Stimulated activated effector memory CD8-positive, alpha-beta T cell treated with anti-CD3 and anti-CD28 coated beads, Interleukin-12 subunit alpha, Interleukin-12 subunit beta, amount 100 ng/mL, for 72 hours (primary cell): ENCODE measurements around the gene DYNC2I2.

Source experiments
- ATAC-seq: fragments of 150-1000 bp; cut with Tn5 transposase; 2 replicates; pipeline ENCODE4 v1.10.0; 2021
- DNase-seq, 2 donors: peaks; one replicate each; pipeline ENCODE4 v3.0.0; 2021 to 2022; ENCODE audit warnings: low spot score in 2 of 2
- H3K27ac Mint-ChIP-seq: one replicate; pipeline ENCODE4 v1.8.0; 2022; ENCODE audit warnings: mild to moderate bottlenecking, mixed read lengths
- H3K36me3 Mint-ChIP-seq: one replicate; pipeline ENCODE4 v1.8.0; 2022; ENCODE audit warnings: mild to moderate bottlenecking, mixed read lengths
- H3K4me1 Mint-ChIP-seq: one replicate; pipeline ENCODE4 v1.8.0; 2022; ENCODE audit warnings: mixed read lengths
- H3K4me3 Mint-ChIP-seq: one replicate; pipeline ENCODE4 v1.8.0; 2022; ENCODE audit warnings: mild to moderate bottlenecking, mixed read lengths
- H3K9me3 Mint-ChIP-seq: one replicate; pipeline ENCODE4 v1.8.0; 2022; ENCODE audit warnings: mixed read lengths

DYNC2I2 gene

GRCh38 chr9:128633601-128634000 lies 23.0 kb downstream of the DYNC2I2 start:
- DNase-seq = no peak
- no peak overlapping the region for H3K4me3 Mint-ChIP-seq
- ATAC-seq = no peak
- peak overlapping the region; percentile 71 for H3K27ac Mint-ChIP-seq
- H3K9me3 Mint-ChIP-seq = no peaks in the 10 kb centered on the region
- H3K4me1 Mint-ChIP-seq = peaks cover 12% of the 10 kb centered on the region
- peaks cover 68% of the 10 kb centered on the region for H3K36me3 Mint-ChIP-seq

- peaks cover 12% of the 10 kb centered on the region for H3K4me1 Mint-ChIP-seq
- H3K4me3 Mint-ChIP-seq = no peak overlapping the region
- H3K36me3 Mint-ChIP-seq = peaks cover 73% of the 10 kb centered on the region
- DNase-seq = no peak
- ATAC-seq = no peak
- H3K27ac Mint-ChIP-seq = peak overlapping the region; percentile 71
- no peaks in the 10 kb centered on the region for H3K9me3 Mint-ChIP-seq
Measured at GRCh38 chr9:128633057-128633456, 23.6 kb downstream of the DYNC2I2 start.

- Mint-ChIP-seq H3K36me3 (peaks cover 79% of the 10 kb centered on the region), H3K4me3 (no peak overlapping the region), H3K27ac (no peak overlapping the region), H3K4me1 (peaks cover 12% of the 10 kb centered on the region), H3K9me3 (no peaks in the 10 kb centered on the region)
- DNase-seq (no peak), ATAC-seq (no peak)
Measured at GRCh38 chr9:128632486-128632885, 24.2 kb downstream of the DYNC2I2 start.

- Mint-ChIP-seq H3K9me3 (no peaks in the 10 kb centered on the region), H3K27ac (no peak overlapping the region), H3K36me3 (peaks cover 83% of the 10 kb centered on the region), H3K4me3 (no peak overlapping the region), H3K4me1 (peaks cover 12% of the 10 kb centered on the region)
- DNase-seq (no peak), ATAC-seq (no peak)
Measured at GRCh38 chr9:128632066-128632465, 24.6 kb downstream of the DYNC2I2 start.

- Mint-ChIP-seq H3K36me3 (peaks cover 87% of the 10 kb centered on the region), H3K4me3 (no peak overlapping the region), H3K4me1 (peaks cover 12% of the 10 kb centered on the region), H3K27ac (no peak overlapping the region), H3K9me3 (no peaks in the 10 kb centered on the region)
- DNase-seq (no peak), ATAC-seq (no peak)
Measured at GRCh38 chr9:128631636-128632035, 25.0 kb downstream of the DYNC2I2 start.

GRCh38 chr9:128629852-128630545 lies 26.6 kb downstream of the DYNC2I2 start:
- H3K4me3 Mint-ChIP-seq = no peak overlapping the region

GRCh38 chr9:128629136-128629535 lies 27.5 kb downstream of the DYNC2I2 start:
- peaks cover 12% of the 10 kb centered on the region for H3K4me1 Mint-ChIP-seq
- H3K36me3 Mint-ChIP-seq = peaks cover 100% of the 10 kb centered on the region
- ATAC-seq (no peak), DNase-seq (no peak)
- peak overlapping the region; percentile 89 for H3K27ac Mint-ChIP-seq
- no peaks in the 10 kb centered on the region for H3K9me3 Mint-ChIP-seq
- no peak overlapping the region for H3K4me3 Mint-ChIP-seq

More at GRCh38 chr9:128629852-128630545, 26.6 kb downstream of the DYNC2I2 start:
- Mint-ChIP-seq H3K27ac (peak overlapping the region; percentile 89), H3K36me3 (peaks cover 100% of the 10 kb centered on the region), H3K9me3 (no peaks in the 10 kb centered on the region), H3K4me1 (peaks cover 12% of the 10 kb centered on the region)
- no peak for DNase-seq
- ATAC-seq = no peak

- Mint-ChIP-seq H3K9me3 (no peaks in the 10 kb centered on the region), H3K27ac (peak overlapping the region; percentile 89), H3K4me1 (peaks cover 7% of the 10 kb centered on the region), H3K4me3 (no peak overlapping the region), H3K36me3 (peaks cover 100% of the 10 kb centered on the region)
- DNase-seq (no peak), ATAC-seq (no peak)
Measured at GRCh38 chr9:128628471-128629048, 28.1 kb downstream of the DYNC2I2 start.

GRCh38 chr9:128627906-128628305 lies 28.7 kb downstream of the DYNC2I2 start:
- ATAC-seq (no peak), DNase-seq (no peak)
- H3K4me3 Mint-ChIP-seq = no peak overlapping the region
- H3K36me3 Mint-ChIP-seq = peaks cover 100% of the 10 kb centered on the region
- H3K4me1 Mint-ChIP-seq = peaks cover 6% of the 10 kb centered on the region
- peak overlapping the region; percentile 89 for H3K27ac Mint-ChIP-seq
- no peaks in the 10 kb centered on the region for H3K9me3 Mint-ChIP-seq

GRCh38 chr9:128627127-128627715 lies 29.4 kb downstream of the DYNC2I2 start:
- Mint-ChIP-seq H3K27ac (peak overlapping the region; percentile 89), H3K4me1 (peaks cover 6% of the 10 kb centered on the region), H3K9me3 (no peaks in the 10 kb centered on the region), H3K4me3 (no peak overlapping the region), H3K36me3 (peaks cover 100% of the 10 kb centered on the region)
- no peak for ATAC-seq
- DNase-seq = no peak

GRCh38 chr9:128626181-128626580 lies 30.5 kb downstream of the DYNC2I2 start:
- Mint-ChIP-seq H3K9me3 (no peaks in the 10 kb centered on the region), H3K36me3 (peaks cover 100% of the 10 kb centered on the region), H3K27ac (peak overlapping the region; percentile 76), H3K4me1 (peaks cover 6% of the 10 kb centered on the region), H3K4me3 (no peak overlapping the region)
- ATAC-seq (no peak), DNase-seq (no peak)

- H3K4me3 Mint-ChIP-seq = no peak overlapping the region
- peak overlapping the region; percentile 76 for H3K27ac Mint-ChIP-seq
- H3K4me1 Mint-ChIP-seq = peaks cover 6% of the 10 kb centered on the region
- no peak for DNase-seq
- peaks cover 100% of the 10 kb centered on the region for H3K36me3 Mint-ChIP-seq
- no peaks in the 10 kb centered on the region for H3K9me3 Mint-ChIP-seq
- no peak for ATAC-seq
Measured at GRCh38 chr9:128625391-128626146, 31.1 kb downstream of the DYNC2I2 start.

- Mint-ChIP-seq H3K4me3 (no peak overlapping the region), H3K4me1 (peaks cover 6% of the 10 kb centered on the region), H3K9me3 (no peaks in the 10 kb centered on the region), H3K27ac (peak overlapping the region; percentile 76), H3K36me3 (peaks cover 100% of the 10 kb centered on the region)
- no peak for ATAC-seq
- DNase-seq = no peak
Measured at GRCh38 chr9:128624566-128624965, 32.1 kb downstream of the DYNC2I2 start.

GRCh38 chr9:128621730-128622455 lies 34.8 kb downstream of the DYNC2I2 start:
- DNase-seq = no peak
- H3K4me1 Mint-ChIP-seq = no peaks in the 10 kb centered on the region
- H3K9me3 Mint-ChIP-seq = no peaks in the 10 kb centered on the region
- peak; percentile 52 for ATAC-seq
- peaks cover 100% of the 10 kb centered on the region for H3K36me3 Mint-ChIP-seq
- H3K27ac Mint-ChIP-seq = no peak overlapping the region
- H3K4me3 Mint-ChIP-seq = no peak overlapping the region

GRCh38 chr9:128619779-128620178 lies 36.9 kb downstream of the DYNC2I2 start:
- H3K27ac Mint-ChIP-seq = peak overlapping the region; percentile 29
- DNase-seq = no peak
- H3K9me3 Mint-ChIP-seq = no peaks in the 10 kb centered on the region
- no peak overlapping the region for H3K4me3 Mint-ChIP-seq
- no peaks in the 10 kb centered on the region for H3K4me1 Mint-ChIP-seq
- H3K36me3 Mint-ChIP-seq = peaks cover 100% of the 10 kb centered on the region
- ATAC-seq = no peak
